Neural cell (in vitro differentiated cells): Measurements from ENCODE around the gene ARHGDIG. TPM values are rescaled to one million over a fixed set of nuclear protein-coding genes. Genes with fewer than 3 reads are reported as not detected.

Experiments used
- H2AFZ ChIP-seq: fragments of 200-600, 300-800 bp; sonication (generic), shearing (Covaris generic); 2 replicates; pipeline ENCODE4 v1.6.0; 2014; ENCODE audit warnings: low read depth, mild to moderate bottlenecking, antibody characterized with exemption, low read length, moderate library complexity
- H3F3A ChIP-seq: fragments of 200-600 bp; shearing (Covaris generic); 2 replicates; pipeline ENCODE4 v1.6.1; 2016; ENCODE audit warnings: mild to moderate bottlenecking, moderate library complexity, mixed read lengths, antibody characterized with exemption, low read length; ENCODE audit not compliant: insufficient read depth, poor library complexity, severe bottlenecking
- H3K27ac ChIP-seq: fragments of 200-600, 300-800 bp; sonication (generic), shearing (Covaris generic); 2 replicates; pipeline ENCODE4 v1.5.1; 2014; ENCODE audit warnings: mild to moderate bottlenecking, low read length, moderate library complexity
- H3K27me3 ChIP-seq: fragments of 300-800, 200-600 bp; sonication (generic), shearing (Covaris generic); 2 replicates; pipeline ENCODE4 v1.6.0; 2014; ENCODE audit warnings: mild to moderate bottlenecking, low read depth, low read length, moderate library complexity; ENCODE audit not compliant: insufficient read depth
- H3K36me3 ChIP-seq: fragments of 300-800, 200-600 bp; sonication (generic), shearing (Covaris generic); 2 replicates; pipeline ENCODE4 v1.5.1; 2014; ENCODE audit warnings: mild to moderate bottlenecking, antibody characterized with exemption, low read length, moderate library complexity; ENCODE audit not compliant: insufficient read depth
- H3K4me2 ChIP-seq: fragments of 300-800, 200-600 bp; sonication (generic), shearing (Covaris generic); 2 replicates; pipeline ENCODE4 v1.6.0; 2014; ENCODE audit warnings: mild to moderate bottlenecking, low read length
- H3K4me3 ChIP-seq: fragments of 300-800, 200-600 bp; sonication (generic), shearing (Covaris generic); 2 replicates; pipeline ENCODE4 v1.5.1; 2014; ENCODE audit warnings: mild to moderate bottlenecking, low read length, moderate library complexity
- H3K79me2 ChIP-seq: fragments of 200-600 bp; shearing (Covaris generic); replicated peaks from 2 replicates; pipeline ENCODE4 v1.6.0; 2014; ENCODE audit warnings: mild to moderate bottlenecking, low read length, moderate library complexity; ENCODE audit not compliant: insufficient read depth
- H3K9ac ChIP-seq: fragments of 300-800, 200-600 bp; sonication (generic), shearing (Covaris generic); 2 replicates; pipeline ENCODE4 v1.6.1; 2016; ENCODE audit warnings: mild to moderate bottlenecking, low read length, mixed read lengths
- H3K9me2 ChIP-seq: fragments of 200-600 bp; shearing (Covaris generic); 2 replicates; pipeline ENCODE4 v1.6.1; 2016; ENCODE audit warnings: mild to moderate bottlenecking, low read length, mixed read lengths; ENCODE audit not compliant: insufficient read depth
- H3K9me3 ChIP-seq: fragments of 200-600, 300-800 bp; sonication (generic), shearing (Covaris generic); 2 replicates; pipeline ENCODE4 v1.6.1; 2016; ENCODE audit warnings: mild to moderate bottlenecking, mixed run types, low read length, moderate library complexity, mixed read lengths
- H4K20me1 ChIP-seq: fragments of 200-600 bp; shearing (Covaris generic); 2 replicates; pipeline ENCODE4 v1.6.1; 2016; ENCODE audit warnings: mild to moderate bottlenecking, mixed run types; ENCODE audit not compliant: insufficient read depth
- EP300 ChIP-seq: fragments of 450-650 bp; conservative IDR thresholded peaks from 2 replicates; pipeline ENCODE4 v1.6.1; 2014; ENCODE audit warnings: antibody characterized with exemption, mild to moderate bottlenecking, moderate library complexity; ENCODE audit not compliant: poor library complexity, severe bottlenecking
- EZH2 ChIP-seq: fragments of 200-600, 300-800 bp; shearing (Covaris generic), sonication (generic); IDR thresholded peaks from 2 replicates; pipeline ENCODE4 v1.6.1; 2014; ENCODE audit warnings: antibody characterized with exemption, low read length, borderline replicate concordance, mild to moderate bottlenecking; ENCODE audit not compliant: insufficient read depth, poor library complexity, severe bottlenecking
- MXI1 ChIP-seq: fragments of 450-650 bp; conservative IDR thresholded peaks from 2 replicates; pipeline ENCODE4 v1.6.1; 2014; ENCODE audit warnings: antibody characterized with exemption, mild to moderate bottlenecking; ENCODE audit not compliant: poor library complexity, severe bottlenecking
- POLR2AphosphoS5 ChIP-seq: IDR thresholded peaks from 2 replicates; pipeline ENCODE4 v1.6.1; 2012
- RAD21 ChIP-seq: fragments of 450-650 bp; conservative IDR thresholded peaks from 2 replicates; pipeline ENCODE4 v1.6.1; 2014; ENCODE audit warnings: antibody characterized with exemption, mild to moderate bottlenecking, moderate library complexity
- SMC3 ChIP-seq: fragments of 450-650 bp; conservative IDR thresholded peaks from 2 replicates; pipeline ENCODE4 v1.6.1; 2014; ENCODE audit warnings: antibody characterized with exemption, mild to moderate bottlenecking, moderate library complexity; ENCODE audit not compliant: poor library complexity
- TAF1 ChIP-seq: IDR thresholded peaks from 2 replicates; pipeline ENCODE4 v1.6.1; 2012; ENCODE audit warnings: low read depth
- polyA plus RNA-seq: library from polyadenylated mRNA; depleted of rRNA; stranded (reverse); fragments of >200 nt; gene quantifications from 2 replicates; pipeline ENCODE4 v1.2.3, GENCODE V29; 2014
- TF ChIP-seq, protein P1 (sequence below): IDR thresholded peaks from 2 replicates; pipeline ENCODE4 v1.6.1; 2012; ENCODE audit warnings: borderline replicate concordance
- TF ChIP-seq, protein P2 (sequence below): fragments of 450-650 bp; IDR thresholded peaks from 2 replicates; pipeline ENCODE4 v1.5.1; 2014; ENCODE audit warnings: antibody characterized with exemption, mild to moderate bottlenecking, moderate library complexity; ENCODE audit not compliant: poor library complexity, severe bottlenecking

The ARHGDIG gene
- polyA plus RNA-seq, 1 donor from 2014 or later, result 176 TPM

DNA sequence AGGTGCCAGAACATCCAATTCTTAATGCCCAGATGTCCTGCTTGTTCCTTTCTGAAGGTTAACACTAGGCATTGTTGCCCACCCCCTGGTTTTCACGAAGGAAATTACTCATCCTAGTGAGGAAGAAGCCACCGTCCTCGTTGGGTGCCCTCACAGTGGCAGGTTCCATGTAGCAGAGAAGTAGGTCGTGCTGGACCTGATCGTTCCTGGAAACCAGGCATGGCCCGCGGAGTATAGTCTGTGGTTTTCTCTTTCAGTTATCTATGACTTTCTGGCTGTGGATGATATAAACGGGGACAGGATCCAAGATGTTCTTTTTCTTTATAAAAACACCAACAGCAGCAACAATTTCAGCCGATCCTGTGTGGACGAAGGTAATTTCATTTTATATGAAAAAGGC lies 21.2 kb upstream of the ARHGDIG start:
- Histone ChIP-seq H3K36me3 (no peaks in the 10 kb centered on the region), H3K9me3 (no peaks in the 10 kb centered on the region), H4K20me1 (no peaks in the 10 kb centered on the region), H2AFZ (no peak overlapping the region), H3K27me3 (no peaks in the 10 kb centered on the region), H3K9ac (no peak overlapping the region), H3K4me3 (no peak overlapping the region), H3K79me2 (no peaks in the 10 kb centered on the region), H3K9me2 (no peaks in the 10 kb centered on the region), H3F3A (no peaks in the 10 kb centered on the region), H3K4me2 (no peak overlapping the region), H3K27ac (no peak overlapping the region)
- TF ChIP-seq, protein P1, sequence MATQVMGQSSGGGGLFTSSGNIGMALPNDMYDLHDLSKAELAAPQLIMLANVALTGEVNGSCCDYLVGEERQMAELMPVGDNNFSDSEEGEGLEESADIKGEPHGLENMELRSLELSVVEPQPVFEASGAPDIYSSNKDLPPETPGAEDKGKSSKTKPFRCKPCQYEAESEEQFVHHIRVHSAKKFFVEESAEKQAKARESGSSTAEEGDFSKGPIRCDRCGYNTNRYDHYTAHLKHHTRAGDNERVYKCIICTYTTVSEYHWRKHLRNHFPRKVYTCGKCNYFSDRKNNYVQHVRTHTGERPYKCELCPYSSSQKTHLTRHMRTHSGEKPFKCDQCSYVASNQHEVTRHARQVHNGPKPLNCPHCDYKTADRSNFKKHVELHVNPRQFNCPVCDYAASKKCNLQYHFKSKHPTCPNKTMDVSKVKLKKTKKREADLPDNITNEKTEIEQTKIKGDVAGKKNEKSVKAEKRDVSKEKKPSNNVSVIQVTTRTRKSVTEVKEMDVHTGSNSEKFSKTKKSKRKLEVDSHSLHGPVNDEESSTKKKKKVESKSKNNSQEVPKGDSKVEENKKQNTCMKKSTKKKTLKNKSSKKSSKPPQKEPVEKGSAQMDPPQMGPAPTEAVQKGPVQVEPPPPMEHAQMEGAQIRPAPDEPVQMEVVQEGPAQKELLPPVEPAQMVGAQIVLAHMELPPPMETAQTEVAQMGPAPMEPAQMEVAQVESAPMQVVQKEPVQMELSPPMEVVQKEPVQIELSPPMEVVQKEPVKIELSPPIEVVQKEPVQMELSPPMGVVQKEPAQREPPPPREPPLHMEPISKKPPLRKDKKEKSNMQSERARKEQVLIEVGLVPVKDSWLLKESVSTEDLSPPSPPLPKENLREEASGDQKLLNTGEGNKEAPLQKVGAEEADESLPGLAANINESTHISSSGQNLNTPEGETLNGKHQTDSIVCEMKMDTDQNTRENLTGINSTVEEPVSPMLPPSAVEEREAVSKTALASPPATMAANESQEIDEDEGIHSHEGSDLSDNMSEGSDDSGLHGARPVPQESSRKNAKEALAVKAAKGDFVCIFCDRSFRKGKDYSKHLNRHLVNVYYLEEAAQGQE, result no peak
- no peak for TF ChIP-seq MXI1
- TF ChIP-seq, protein P2, sequence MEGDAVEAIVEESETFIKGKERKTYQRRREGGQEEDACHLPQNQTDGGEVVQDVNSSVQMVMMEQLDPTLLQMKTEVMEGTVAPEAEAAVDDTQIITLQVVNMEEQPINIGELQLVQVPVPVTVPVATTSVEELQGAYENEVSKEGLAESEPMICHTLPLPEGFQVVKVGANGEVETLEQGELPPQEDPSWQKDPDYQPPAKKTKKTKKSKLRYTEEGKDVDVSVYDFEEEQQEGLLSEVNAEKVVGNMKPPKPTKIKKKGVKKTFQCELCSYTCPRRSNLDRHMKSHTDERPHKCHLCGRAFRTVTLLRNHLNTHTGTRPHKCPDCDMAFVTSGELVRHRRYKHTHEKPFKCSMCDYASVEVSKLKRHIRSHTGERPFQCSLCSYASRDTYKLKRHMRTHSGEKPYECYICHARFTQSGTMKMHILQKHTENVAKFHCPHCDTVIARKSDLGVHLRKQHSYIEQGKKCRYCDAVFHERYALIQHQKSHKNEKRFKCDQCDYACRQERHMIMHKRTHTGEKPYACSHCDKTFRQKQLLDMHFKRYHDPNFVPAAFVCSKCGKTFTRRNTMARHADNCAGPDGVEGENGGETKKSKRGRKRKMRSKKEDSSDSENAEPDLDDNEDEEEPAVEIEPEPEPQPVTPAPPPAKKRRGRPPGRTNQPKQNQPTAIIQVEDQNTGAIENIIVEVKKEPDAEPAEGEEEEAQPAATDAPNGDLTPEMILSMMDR, result no peak
- no peak for TF ChIP-seq SMC3
- TF ChIP-seq TAF1, result no peak
- no peak for TF ChIP-seq EP300
- TF ChIP-seq RAD21, result no peak
- no peak for TF ChIP-seq EZH2
- no peak for TF ChIP-seq POLR2AphosphoS5

DNA sequence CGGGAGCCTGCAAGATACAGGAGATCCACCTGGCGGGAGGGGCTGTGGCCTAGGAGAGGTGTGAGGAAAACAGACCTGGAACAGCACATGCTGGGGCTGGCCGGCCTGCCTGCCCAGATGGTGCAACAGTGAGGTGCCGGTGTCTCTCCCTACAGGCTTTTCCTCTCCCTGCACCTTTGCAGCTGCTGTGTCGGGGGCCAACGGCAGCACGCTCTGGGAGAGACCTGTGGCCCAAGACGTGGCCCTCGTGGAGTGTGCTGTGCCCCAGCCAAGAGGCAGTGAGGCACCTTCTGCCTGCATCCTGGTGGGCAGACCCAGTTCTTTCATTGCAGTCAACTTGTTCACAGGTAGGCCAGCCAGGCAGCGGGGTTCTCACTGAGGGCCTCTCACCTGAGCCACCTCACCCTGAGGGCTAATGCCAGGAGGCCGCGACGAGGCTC lies 20.6 kb upstream of the ARHGDIG start:
- no peaks in the 10 kb centered on the region for H4K20me1 ChIP-seq
- no peaks in the 10 kb centered on the region for H3F3A ChIP-seq
- H3K27ac ChIP-seq, result no peak overlapping the region
- no peak for TF ChIP-seq POLR2AphosphoS5
- TF ChIP-seq, protein P2, result no peak
- TF ChIP-seq MXI1, result no peak
- TF ChIP-seq EZH2, result no peak
- no peak for TF ChIP-seq SMC3
- TF ChIP-seq, protein P1, result no peak
- no peak for TF ChIP-seq EP300
- no peak for TF ChIP-seq TAF1
- TF ChIP-seq RAD21, result no peak
- H3K79me2 ChIP-seq, result no peaks in the 10 kb centered on the region
- no peaks in the 10 kb centered on the region for H3K9me2 ChIP-seq
- H3K4me3 ChIP-seq, result no peak overlapping the region
- no peak overlapping the region for H2AFZ ChIP-seq
- H3K36me3 ChIP-seq, result no peaks in the 10 kb centered on the region
- no peak overlapping the region for H3K4me2 ChIP-seq
- no peak overlapping the region for H3K9ac ChIP-seq
- no peaks in the 10 kb centered on the region for H3K27me3 ChIP-seq
- no peaks in the 10 kb centered on the region for H3K9me3 ChIP-seq
